SKM-1 (cell line): ENCODE results near the gene ACP2.

ENCODE experiments used
- DNase-seq: peaks from one replicate; lab custom pipeline; 2025; ENCODE audit not compliant: unreplicated experiment; lab: John Stamatoyannopoulos, UW

The ACP2 gene

GRCh38 chr11:47269002-47269828 lies 20.6 kb upstream of the ACP2 start:
- peak; percentile 95 for DNase-seq

- no peak for DNase-seq
Measured at GRCh38 chr11:47268448-47269001, 19.9 kb upstream of the ACP2 start.

- no peak for DNase-seq
Measured at GRCh38 chr11:47267876-47268275, 19.3 kb upstream of the ACP2 start.

- DNase-seq, result no peak
Measured at GRCh38 chr11:47264521-47264920, 15.9 kb upstream of the ACP2 start.

- no peak for DNase-seq
Measured at GRCh38 chr11:47264119-47264518, 15.5 kb upstream of the ACP2 start.

GRCh38 chr11:47261291-47261800 lies 12.7 kb upstream of the ACP2 start:
- DNase-seq, result no peak

GRCh38 chr11:47260366-47260765 lies 11.8 kb upstream of the ACP2 start:
- DNase-seq, result no peak

GRCh38 chr11:47259232-47259977 lies 10.8 kb upstream of the ACP2 start:
- DNase-seq, result no peak

GRCh38 chr11:47258317-47258902 lies 9.8 kb upstream of the ACP2 start:
- no peak for DNase-seq

- DNase-seq, result peak; percentile 39
Measured at GRCh38 chr11:47257517-47258316, 9.1 kb upstream of the ACP2 start, which contains the start of gene NR1H3. Gene NR1H3, plus strand, starts transcription at chr11:47257996. Its CDS starts 1,221 bp downstream, at chr11:47259217.

GRCh38 chr11:47257177-47257516 lies 8.5 kb upstream of the ACP2 start:
- no peak for DNase-seq

GRCh38 chr11:47256374-47256773 lies 7.8 kb upstream of the ACP2 start:
- no peak for DNase-seq

- DNase-seq, result no peak
Measured at GRCh38 chr11:47254386-47254785, 5.8 kb upstream of the ACP2 start.

- no peak for DNase-seq
Measured at GRCh38 chr11:47253660-47254059, 5.0 kb upstream of the ACP2 start.

- DNase-seq, result no peak
Measured at GRCh38 chr11:47251751-47252150, 3.1 kb upstream of the ACP2 start.

GRCh38 chr11:47249378-47249715 lies 733 bp upstream of the ACP2 start:
- no peak for DNase-seq

GRCh38 chr11:47248304-47248663 lies 330 bp downstream of the ACP2 start:
- no peak for DNase-seq

- DNase-seq, result no peak
Measured at GRCh38 chr11:47247502-47247901, 1.1 kb downstream of the ACP2 start.

GRCh38 chr11:47245611-47246357 lies 2.8 kb downstream of the ACP2 start:
- no peak for DNase-seq
